ENCODE results near the gene NUDT16. TPM values are rescaled to one million over a fixed set of nuclear protein-coding genes. Genes with fewer than 3 reads are reported as not detected.
A peak's percentile ranks its signal among the peaks of the same experiment; 100 is the strongest.

NUDT16 gene
- total and polyA plus RNA-seq, 2 of the 8 experiments (the other 6 are each of a cell fraction or from before 2014, with no cell fraction given), result 8.5 to 19.1 TPM

- peak; percentile 39 for TF ChIP-seq SAP30 (IDR thresholded peaks at IDR 0.05; ENCODE audit: insufficient read depth, insufficient replicate concordance, low read length)
- TF ChIP-seq POU5F1 (IDR thresholded peaks at IDR 0.05; ENCODE audit: low read depth, low read length), result no peak
- TF ChIP-seq SIN3A (conservative IDR thresholded peaks at IDR 0.05 in 1 of 2, IDR thresholded peaks at IDR 0.05 in 1 of 2; ENCODE audit: low read depth in 1 of 2, low read length in 2 of 2), result peak; percentile 4 to 42; a peak in 1 of 4 replicates
- no peak for TF ChIP-seq RBBP5 (IDR thresholded peaks at IDR 0.05; ENCODE audit: borderline replicate concordance, low read depth, low read length)
- TF ChIP-seq, protein P1, sequence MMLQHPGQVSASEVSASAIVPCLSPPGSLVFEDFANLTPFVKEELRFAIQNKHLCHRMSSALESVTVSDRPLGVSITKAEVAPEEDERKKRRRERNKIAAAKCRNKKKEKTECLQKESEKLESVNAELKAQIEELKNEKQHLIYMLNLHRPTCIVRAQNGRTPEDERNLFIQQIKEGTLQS (IDR thresholded peaks at IDR 0.05; ENCODE audit: insufficient read depth, low read depth, low read length), result no peak
- no peak; a peak in 1 of 4 replicates for TF ChIP-seq RAD21 (IDR thresholded peaks at IDR 0.05 in 1 of 2, conservative IDR thresholded peaks at IDR 0.05 in 1 of 2; ENCODE audit: low read depth in 2 of 2, low read length in 2 of 2)
- TF ChIP-seq TBP (IDR thresholded peaks at IDR 0.05; ENCODE audit: low read depth, low read length), result peak; percentile 79
- peak; percentile 78; the same call in 1 of the 2 replicates for TF ChIP-seq MAX (IDR thresholded peaks at IDR 0.05)
- TF ChIP-seq BCL11A (IDR thresholded peaks at IDR 0.05; ENCODE audit: low read depth in 2 of 2, low read length in 2 of 2), result no peak
- TF ChIP-seq, protein P2, sequence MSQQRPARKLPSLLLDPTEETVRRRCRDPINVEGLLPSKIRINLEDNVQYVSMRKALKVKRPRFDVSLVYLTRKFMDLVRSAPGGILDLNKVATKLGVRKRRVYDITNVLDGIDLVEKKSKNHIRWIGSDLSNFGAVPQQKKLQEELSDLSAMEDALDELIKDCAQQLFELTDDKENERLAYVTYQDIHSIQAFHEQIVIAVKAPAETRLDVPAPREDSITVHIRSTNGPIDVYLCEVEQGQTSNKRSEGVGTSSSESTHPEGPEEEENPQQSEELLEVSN (IDR thresholded peaks at IDR 0.05), result peak; percentile 42
- TF ChIP-seq RXRA (IDR thresholded peaks at IDR 0.05; ENCODE audit: insufficient read depth, low read depth, low read length), result no peak
- TF ChIP-seq SP2 (IDR thresholded peaks at IDR 0.05; ENCODE audit: low read length), result peak; percentile 49; the same call in 1 of the 2 replicates
- TF ChIP-seq CREB1 (IDR thresholded peaks at IDR 0.05), result peak; percentile 69; the same call in 1 of the 2 replicates
- 0 out of 2 replicates have a peak, but pooled peaks have one; percentile 15 for TF ChIP-seq BACH1 (IDR thresholded peaks at IDR 0.05; ENCODE audit: low read length)
- TF ChIP-seq CBX5 (IDR thresholded peaks at IDR 0.05; ENCODE audit: low read depth, low read length), result no peak
- TF ChIP-seq CHD1 (IDR thresholded peaks at IDR 0.05; ENCODE audit: low read depth, low read length), result no peak
- TF ChIP-seq ASH2L (IDR thresholded peaks at IDR 0.05; ENCODE audit: low read length), result peak; percentile 76
- TF ChIP-seq CHD2 (IDR thresholded peaks at IDR 0.05; ENCODE audit: low read length), result peak; percentile 70; the same call in 1 of the 2 replicates
- peak; percentile 90 for TF ChIP-seq TAF1 (IDR thresholded peaks at IDR 0.05; ENCODE audit: low read depth, low read length)
- TF ChIP-seq SP4 (IDR thresholded peaks at IDR 0.05; ENCODE audit: low read length), result peak; percentile 87; the same call in 1 of the 2 replicates
- peak; percentile 79 to 94 for TF ChIP-seq POLR2A (IDR thresholded peaks at IDR 0.05; ENCODE audit: control extremely low read depth in 1 of 2, low read depth in 2 of 2, low read length in 2 of 2)
- no peak for TF ChIP-seq NANOG (IDR thresholded peaks at IDR 0.05; ENCODE audit: insufficient read depth, low read depth, low read length, poor library complexity, severe bottlenecking)
- peak; percentile 83; the same call in 1 of the 2 replicates for TF ChIP-seq YY1 (IDR thresholded peaks at IDR 0.05; ENCODE audit: low read depth, low read length)
These were observed at the start of gene NUDT16 (continued) for GRCh38 chr3:131381445-131382291.
